IPS DF 4.7 (cell line): ENCODE measurements around the gene FNBP1.

ENCODE experiments used
- DNase-seq: peaks from one replicate; pipeline ENCODE4 v3.0.0-alpha.2; 2013; ENCODE audit warnings: low spot score; ENCODE audit errors: extremely low read depth

Gene FNBP1

DNA sequence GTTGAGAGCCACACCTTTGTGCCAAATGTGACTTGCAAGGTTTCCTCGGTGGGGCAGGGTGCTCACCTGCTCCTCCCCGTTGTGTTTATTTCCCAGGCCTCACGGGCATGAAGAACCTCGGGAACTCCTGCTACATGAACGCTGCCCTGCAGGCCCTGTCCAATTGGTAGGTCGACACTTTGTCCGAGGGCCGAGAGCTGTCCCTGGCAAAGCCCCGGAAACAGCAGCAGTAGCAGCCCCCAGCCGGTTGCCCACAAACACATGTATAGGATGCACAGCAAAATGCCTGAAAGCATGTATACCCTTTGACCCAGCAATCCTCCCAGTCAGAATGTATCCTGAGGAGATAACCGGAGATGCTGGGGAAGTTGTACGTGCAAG, 181.6 kb downstream of the FNBP1 start:
- no peak for DNase-seq

DNA sequence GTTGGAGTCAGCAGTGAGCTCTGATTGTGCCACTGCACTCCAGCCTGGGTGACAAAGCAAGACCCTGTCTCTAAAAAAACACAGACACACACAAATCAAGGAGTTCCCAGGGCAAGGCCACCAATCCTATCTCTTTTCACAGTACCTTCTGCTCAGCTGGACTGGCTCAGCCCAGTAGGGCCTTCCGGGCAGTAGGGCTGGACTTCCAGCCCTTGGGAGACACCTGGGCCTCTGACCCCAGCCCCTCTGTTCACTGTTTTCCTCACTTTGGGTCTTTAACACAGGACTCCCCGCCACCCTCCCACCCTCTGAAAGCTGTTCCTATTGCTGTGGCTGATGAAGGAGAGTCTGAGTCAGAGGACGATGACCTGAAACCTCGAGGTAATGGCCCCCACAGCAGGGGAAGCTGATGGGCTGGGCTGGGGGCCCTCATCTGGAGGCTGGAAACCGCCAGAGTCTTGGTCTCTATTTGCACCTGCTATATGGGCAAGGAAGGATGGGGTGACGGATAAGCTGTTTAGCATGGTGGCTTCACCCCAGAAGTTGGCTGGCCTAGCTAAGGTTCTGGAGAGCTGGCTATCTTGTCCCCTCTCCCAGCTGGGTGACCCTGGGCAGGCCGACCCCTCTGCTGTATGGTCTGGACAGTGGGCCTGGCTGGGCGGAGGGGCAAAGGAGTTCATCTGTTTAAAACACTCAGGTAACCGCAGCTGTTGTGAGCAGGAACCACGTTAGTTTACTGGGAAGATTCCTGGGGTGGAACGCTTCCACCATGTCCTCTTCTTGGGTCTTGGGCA, 182.1 kb downstream of the FNBP1 start:
- DNase-seq, result no peak

GRCh38 chr9:129858167-129858962, 184.6 kb downstream of the FNBP1 start:
- DNase-seq, result no peak

- no peak for DNase-seq
Measured at GRCh38 chr9:129857207-129857606, 185.8 kb downstream of the FNBP1 start.

DNA sequence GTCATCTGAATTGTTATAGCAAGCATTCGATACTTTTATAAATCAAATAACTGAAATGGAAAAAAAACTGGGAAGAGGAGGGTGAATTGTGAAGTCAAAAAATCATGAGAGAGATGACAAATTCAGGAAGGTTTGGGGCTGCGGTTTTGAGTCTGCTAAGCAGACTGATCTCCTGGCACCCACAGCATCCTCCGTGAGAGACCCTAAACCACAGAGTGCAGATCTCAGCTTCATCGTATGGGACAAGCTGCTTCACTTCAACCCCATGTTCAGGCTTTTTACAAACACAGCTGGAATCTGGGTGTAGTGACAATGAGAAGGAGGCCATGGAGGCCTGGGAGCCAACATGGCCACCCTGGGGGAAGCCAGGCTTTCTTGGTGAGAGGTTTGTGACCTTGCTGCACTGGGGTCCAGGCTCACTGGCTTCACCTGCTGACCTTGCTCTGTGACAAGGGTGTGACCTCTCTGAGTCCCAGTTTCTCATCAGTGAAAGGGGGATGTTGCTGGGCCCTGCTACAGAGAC, 188.3 kb downstream of the FNBP1 start:
- DNase-seq, result no peak

GRCh38 chr9:129853614-129854013, 189.4 kb downstream of the FNBP1 start:
- no peak for DNase-seq

GRCh38 chr9:129852579-129852978, 190.4 kb downstream of the FNBP1 start:
- DNase-seq, result no peak

DNA sequence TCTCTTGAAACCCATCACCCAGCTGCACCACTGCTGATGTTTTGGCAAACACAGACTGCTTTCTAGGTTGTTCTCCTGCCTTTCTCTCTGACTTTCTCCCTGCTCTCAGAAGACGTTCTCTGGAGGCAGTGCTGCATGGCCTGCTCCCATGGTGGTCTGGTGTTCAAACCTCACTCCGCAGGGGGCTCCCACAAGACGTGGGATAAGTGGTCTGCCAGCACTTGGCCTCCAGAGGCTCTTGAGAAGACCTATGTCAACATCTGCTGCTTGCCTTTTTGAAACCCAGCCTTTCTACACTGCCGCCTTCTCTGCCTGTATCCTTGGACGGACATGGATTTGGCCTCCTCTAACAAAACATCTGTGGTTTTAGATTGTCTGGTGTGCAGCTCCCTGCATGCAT, 191.2 kb downstream of the FNBP1 start:
- DNase-seq, result no peak

DNA sequence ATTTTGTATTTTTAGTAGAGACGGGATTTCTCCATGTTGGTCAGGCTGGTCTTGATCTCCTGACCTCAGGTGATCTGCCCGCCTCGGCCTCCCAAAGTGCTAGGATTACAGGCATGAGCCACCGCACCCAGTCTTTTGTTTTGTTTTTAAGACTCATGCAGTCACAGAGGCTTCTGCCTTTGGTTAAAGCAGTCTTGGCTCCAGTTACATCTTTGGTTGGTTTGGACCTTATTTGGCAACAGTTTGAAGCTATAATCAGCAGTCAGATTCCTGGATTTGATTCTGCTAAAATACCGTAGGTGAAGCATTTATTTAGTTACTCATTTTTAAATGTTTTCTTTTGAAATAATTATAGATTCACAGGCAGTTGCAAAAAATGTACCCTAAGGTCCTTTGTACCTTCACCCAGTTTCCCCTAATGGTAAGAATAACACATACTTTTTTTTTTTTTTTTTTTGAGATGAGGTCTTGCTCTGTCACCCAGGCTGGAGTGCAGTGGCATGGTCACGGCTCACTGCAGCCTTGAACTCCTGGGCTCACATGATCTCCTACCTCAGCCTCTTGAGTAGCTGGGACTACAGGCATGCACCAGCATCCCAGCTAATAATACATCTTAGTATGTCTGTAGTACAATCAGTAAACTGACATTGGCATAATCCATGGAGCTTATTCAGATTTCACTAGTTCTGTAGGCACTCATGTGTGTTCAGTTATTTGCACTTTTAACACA, 192.0 kb downstream of the FNBP1 start:
- no peak for DNase-seq

GRCh38 chr9:129849901-129850300, 193.1 kb downstream of the FNBP1 start:
- DNase-seq, result no peak

DNA sequence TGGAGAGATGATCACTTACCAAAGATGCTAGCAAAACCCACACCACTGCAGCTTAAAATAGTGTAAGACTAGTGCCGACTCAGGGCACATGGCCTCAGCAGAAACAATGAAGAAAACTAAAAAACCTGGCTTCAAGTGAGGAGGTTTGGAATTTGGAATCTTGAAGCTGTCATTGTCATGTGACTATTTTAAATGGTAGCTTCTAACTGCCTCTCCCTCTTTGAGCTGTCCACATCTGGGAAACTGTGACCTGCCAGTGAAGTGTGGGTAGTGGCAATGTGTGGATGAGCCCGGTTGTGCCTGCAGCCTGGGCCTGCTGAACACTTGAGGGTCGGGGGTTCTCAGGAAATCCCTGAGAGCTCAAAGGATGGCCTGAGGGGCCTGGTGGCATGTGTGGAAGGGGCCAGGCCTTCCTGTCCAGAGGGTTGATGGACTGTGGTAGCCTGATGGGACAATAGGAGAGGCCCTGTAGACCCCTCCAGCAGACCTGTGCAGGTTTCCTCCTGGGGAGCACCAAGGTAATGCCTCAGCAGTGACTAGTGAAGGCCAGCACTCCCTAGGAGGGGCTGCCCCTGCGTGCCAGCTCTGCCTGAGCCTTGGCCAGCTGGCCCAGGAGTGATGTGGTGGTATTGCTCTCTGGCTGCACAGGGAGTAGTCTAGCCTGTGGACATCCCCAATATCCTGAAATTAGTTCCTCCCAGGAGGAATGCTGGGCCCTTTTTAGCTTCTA, 194.1 kb downstream of the FNBP1 start:
- DNase-seq, result no peak

DNA sequence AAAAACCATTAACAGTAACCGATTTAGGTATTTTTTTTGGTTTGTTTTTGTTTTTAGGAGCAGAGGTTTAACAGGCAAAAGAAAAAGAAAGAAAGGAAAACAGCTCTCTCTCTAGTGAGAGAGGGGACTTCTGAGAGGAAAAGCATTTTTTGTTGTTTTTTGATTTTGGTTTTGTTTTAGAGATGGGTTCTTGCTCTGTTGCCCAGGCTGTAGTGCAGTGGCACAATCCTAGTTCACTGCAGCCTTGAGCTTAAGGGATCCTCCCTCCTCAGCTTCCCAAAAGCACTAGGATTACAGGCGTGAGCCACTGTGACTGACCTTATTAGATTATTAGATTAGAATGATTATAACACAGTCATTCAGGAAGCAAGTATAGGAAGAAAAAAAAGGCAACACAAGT, 197.6 kb downstream of the FNBP1 start:
- no peak for DNase-seq

- no peak for DNase-seq
Measured at GRCh38 chr9:129841071-129841470, 201.9 kb downstream of the FNBP1 start.

DNA sequence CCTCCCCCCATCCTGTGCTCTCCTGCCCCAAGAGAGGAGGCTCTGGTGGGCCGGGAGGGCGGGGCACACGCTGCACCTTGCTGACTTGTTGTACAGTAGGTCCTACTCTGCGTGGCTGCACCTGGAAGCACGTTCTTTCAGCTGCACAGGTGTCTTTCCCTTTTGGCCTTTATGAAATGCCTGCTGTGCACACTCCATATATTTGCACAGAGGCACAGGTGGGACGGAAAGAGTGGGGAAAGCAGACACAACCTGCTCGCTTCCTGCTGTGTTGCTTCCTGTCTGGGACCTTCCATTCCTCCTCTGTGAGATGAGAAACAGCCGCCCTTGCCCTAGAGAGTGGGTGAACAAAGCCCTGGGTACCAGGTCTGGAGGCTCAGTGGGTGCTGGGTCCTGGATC, 203.0 kb downstream of the FNBP1 start:
- no peak for DNase-seq

DNA sequence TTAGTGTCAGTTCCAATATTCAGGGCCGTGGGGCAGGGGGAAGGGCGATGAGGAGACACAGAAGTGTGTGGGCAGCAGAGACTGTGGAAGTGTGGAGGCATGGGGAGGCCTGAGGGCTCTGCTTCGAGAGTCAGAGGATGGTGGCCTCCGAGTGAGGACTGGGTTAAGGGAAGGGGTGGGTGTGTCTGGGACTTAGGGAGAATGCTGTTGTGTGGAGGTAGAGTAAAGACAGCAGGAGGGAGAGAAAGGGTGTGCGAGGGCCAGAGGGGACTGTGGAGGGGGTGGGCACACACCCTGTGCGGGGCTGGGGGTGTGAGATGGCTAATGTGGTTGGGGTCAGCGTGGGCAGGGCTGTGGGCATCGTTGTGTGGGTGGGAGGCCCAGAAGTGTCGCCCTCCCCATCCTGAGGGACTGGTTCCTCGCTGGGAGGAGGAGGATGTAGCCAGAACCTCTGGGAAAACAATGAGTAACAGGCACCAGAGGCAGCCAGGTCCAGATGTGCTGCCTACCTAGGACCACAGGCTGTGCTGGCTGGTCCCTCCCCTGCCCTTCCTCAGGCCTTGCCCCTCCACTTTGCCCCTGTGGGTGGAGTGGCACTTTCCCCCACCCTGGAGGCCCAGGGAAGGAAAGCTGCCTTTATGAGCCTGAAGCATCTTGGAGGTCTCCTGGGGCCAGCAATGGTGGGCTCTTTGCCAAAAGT, 203.5 kb downstream of the FNBP1 start:
- no peak for DNase-seq

DNA sequence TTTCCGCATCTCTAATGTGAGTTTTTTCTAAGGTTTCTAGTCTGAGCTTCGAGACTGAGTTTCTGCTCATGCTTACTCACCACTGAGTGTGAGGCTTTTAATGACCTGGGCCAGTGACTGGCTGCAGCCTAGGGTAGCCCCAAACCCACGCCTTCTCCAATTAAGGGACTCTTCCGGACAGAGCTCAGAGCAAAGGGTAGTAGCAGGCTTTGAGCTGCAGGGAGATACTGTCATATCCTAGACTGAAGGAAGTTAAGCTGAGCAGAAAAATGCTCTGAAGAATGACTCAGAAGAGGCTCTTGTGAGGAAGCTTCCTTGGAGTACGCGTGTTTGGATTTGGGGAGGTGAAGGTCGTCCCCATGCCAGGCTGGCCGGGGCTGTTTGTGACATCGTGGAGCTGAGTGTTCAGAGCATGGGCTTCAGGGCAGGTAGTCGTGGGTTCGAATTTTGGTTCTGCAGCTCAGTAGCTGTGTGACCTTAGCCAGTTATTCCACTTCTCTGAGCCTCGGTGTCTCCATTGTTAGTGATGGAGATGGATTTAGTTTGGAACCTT, 204.2 kb downstream of the FNBP1 start:
- no peak for DNase-seq
